HG03045 (cell line): ENCODE measurements around the gene MAPK4.
"Not testable (repeated sequence)": the region's sequence is repeated elsewhere in the genome, so short reads cannot be mapped to it uniquely, and the experiment has no call there.

Experiments used
- ATAC-seq: cut with Tn5 transposase; IDR thresholded peaks from one replicate; pipeline ENCODE4 v1.9.1; 2021; ENCODE audit warnings: mild to moderate bottlenecking, moderate library complexity; ENCODE audit not compliant: unreplicated experiment

MAPK4 gene

DNA sequence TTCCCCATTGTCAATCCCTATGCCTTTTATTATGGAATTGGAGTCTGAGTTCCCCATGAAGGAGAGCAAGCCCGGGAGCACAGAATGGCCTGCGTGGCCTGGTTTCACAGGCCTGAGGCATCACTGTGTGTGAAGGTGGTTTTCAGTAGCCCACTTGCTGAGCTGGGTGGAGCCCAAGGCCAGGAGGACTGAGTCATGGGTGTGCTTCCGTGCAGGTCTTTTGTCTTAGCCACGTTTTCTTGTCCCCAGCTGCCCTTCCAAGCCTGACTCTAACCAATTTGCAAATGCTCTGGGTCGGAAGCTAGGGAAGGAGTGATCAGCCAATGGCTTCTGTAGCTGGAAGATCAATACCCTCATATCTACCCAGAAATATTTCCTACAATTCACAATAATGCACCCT, 119.2 kb downstream of the MAPK4 start:
- no peak for ATAC-seq

DNA sequence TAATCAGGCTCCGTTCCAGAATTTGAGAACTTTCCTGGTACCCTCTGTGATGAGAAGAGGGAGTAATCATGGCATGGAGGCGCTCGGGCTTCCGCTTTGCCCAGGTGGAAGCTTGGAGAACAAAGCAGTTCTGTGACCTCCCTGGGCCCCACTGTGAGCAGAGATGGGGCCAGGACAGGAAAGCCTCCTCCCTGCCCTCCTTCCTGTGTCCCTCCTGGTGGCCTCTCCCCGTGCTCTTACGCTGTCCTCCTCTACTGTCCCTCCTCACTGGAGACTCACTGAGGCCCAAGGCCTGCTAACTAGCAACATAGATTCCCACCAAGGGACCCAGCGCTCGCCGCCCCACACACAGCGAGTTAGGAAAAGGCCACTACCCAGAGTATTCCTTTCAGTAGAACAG, 119.8 kb downstream of the MAPK4 start:
- no peak for ATAC-seq

DNA sequence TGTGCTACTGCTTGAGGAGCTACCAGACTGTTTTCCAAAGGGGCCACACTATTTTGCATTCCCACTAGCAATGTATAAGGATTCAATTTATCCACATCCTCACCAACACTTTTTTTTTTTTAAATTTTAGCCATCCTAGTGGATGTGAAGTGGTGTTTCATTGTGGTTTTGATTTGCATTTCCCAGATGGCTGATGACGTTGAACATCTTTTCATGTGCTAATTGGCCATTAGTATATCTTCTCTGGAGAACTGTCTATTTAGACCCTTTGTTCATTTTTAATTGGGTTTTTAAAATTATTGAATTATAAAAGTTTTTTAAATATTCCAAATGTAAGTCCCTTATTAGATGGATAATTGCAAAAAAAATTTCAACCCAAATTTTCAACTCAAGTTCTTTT, 121.1 kb downstream of the MAPK4 start:
- no peak for ATAC-seq

DNA sequence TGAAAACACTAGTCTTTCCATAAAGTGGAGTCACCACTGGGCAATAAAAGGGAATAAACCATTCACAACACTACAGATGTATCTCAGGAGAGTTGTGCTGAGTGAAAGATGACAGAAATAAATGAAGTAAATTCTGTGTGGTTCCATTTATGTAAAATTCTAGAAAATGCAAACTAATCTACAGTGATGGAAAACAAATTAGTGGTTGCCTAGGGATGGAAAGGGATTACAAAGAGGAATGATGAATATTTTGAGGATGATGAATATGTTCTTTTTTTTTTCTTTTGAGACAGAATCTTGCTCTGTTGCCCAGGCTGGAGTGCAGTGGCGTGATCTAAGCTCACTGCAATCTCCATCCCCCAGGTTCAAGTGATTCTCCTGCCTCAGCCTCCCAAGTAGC, 123.0 kb downstream of the MAPK4 start:
- ATAC-seq, result no peak

DNA sequence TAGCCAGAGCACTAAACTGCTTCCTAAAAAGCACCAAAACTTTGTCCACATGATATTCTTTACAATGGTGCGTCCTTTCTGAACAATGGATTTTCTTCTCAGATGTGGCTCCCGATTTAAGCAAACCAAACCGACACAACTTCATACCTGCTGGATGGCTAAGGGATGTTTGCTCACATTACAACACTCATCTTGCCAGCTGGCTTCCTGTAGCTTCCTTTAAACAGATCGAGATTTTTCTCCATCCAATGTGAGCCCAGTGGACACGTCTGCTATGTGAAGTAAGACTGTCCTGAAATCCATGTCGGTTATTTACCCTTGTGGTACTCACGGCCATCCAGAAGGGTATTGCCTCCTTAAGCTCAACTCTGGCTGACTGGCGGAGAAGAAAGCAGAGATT, 126.5 kb downstream of the MAPK4 start:
- ATAC-seq, result no peak

DNA sequence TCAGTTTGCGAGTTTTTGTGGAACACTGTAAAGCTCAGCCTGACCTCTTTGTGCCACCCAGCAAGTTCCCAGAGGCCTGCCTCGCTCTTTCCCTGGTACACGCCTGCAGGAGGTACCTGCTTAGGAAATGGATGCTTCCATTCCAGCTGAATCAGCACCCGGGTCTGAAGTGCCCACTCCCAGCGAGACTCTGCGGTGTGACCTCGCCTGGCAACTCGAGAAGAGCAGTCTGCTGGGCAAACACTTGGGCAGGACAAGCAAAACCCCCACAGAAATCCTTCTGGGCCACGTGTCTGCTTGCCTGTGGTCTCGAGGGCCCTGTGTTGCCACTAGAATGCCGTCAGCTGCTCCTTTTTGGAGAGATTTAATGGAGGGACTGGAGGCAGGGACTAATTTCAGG, 127.6 kb downstream of the MAPK4 start:
- ATAC-seq, result no peak

DNA sequence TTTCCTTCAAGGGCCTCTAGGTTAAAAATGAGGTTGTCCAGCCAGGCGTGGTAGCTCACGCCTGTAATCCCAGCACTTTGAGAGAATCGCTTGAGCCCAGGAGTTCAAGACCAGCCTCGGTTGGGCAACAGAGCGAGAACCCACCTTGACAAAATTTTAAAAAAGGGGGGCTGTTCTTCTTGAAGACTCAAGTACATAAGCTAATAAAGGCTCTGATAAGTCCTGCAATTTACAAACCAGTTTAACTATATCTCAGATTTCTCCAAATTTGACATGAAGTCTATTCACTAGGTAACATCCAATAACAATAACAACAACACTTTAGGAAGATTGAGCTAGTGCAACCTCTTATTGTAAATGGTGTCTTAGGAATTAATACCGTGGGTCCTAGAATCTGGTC, 129.7 kb downstream of the MAPK4 start:
- no peak for ATAC-seq

DNA sequence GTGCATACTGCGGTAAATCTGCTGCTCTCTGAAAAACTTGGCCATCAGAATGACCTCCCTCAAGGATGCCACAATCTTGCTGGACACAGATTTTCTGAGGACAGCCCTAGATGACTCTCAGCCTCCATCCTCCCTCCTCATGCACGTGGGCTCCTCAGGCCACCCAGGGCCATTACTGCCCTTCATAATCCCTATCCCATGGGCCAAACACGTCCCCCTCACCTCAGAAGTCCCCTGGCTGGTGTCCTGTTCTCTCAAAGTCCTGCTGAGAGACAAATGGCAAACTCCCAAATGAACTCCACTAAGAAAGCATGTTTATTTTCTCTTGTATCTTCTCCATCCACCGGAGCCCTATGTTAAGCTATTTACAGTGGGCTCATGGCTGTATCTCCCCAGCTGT, 134.3 kb downstream of the MAPK4 start:
- no peak for ATAC-seq

DNA sequence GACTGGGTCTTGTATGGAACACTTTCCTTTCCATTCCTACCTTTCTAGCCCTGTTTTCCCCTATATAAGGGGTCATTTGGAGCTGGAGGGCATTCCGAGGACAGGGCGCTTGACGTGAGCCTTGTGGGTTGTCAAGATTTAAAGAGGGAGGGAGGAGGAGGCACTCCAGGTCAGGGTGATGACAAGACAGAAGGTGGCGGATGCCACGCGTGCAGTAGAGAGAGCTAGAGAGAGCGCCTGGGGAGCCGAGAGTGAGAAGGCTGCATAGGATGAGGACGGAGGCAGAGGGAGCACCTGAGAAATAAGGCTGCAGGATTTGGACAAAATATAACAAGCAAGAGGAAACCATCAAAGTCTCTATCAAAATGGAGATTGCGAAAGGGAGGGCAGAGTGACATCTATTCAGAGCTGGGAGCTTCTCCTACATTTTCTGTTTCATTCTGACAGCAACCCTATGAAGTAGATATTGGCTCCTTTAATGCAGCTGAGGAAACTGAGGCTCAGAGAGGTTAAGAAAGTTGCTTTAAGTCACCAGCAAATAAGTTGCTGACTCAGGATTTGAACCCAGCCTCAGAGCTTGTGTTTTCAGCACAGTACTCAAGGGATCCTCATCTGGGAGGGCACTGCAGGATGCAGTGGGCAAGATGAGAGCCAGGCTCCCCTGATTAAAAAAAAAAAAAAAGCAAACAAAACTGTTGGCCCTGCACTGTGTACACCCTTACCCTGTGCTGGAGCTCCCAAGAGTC, 135.7 kb downstream of the MAPK4 start:
- no peak for ATAC-seq

DNA sequence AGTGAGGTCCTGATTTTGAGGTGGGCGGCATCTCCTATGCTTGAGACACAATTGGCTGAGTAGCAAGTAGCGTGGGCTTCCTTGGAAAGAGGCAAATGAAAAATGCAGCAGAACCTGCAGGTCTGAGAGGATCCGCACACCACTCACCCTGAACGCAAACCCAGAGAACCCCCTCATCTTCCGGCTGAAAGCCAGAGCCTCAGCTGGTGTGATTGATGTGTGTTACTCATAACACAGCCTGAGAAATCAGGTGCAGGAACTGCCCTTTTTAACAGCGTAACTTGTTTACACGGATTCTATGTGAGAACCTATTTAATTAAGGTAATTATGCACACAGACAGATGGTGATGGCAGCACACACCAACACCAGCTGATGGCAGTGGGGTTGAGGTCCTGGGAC, 136.5 kb downstream of the MAPK4 start:
- ATAC-seq, result no peak

DNA sequence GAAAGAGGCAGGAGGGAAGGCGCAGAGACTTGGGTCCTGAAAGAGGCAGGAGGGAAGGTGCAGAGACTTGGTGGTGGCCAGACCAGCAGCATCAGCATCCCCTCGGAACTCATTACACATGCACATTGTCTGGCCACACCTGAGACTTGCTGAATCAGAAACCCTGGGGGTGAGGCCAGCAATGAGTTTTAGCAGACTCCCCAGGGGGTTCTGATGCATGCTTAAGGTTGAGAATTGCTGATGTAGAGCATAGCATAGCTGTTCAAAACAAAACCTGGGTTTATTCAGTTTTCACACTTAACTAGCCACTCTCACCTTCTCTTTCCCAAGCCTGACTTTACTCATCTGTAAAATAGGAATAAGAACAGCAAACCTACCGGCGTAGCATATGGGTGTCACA, 137.0 kb downstream of the MAPK4 start:
- ATAC-seq, result no peak

DNA sequence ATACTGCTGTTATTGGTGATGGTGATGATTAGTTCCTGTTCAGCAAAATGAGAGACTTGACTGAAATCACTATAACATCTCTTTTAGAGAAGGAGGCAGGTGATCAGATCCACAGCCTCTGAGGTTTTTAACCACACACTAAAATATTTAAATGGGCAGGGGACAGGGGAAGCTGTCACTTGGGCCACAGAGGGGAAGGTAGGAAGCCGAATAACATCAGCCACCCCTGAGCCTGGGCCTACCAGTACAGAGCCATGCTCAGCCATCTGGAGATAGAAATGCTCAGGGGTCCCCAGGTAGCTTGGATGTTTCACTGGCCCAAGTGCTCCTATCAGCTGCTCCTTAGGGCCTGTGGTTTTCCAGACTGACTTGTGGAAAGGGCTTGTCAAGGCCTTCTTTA, 137.6 kb downstream of the MAPK4 start:
- ATAC-seq, result no peak

DNA sequence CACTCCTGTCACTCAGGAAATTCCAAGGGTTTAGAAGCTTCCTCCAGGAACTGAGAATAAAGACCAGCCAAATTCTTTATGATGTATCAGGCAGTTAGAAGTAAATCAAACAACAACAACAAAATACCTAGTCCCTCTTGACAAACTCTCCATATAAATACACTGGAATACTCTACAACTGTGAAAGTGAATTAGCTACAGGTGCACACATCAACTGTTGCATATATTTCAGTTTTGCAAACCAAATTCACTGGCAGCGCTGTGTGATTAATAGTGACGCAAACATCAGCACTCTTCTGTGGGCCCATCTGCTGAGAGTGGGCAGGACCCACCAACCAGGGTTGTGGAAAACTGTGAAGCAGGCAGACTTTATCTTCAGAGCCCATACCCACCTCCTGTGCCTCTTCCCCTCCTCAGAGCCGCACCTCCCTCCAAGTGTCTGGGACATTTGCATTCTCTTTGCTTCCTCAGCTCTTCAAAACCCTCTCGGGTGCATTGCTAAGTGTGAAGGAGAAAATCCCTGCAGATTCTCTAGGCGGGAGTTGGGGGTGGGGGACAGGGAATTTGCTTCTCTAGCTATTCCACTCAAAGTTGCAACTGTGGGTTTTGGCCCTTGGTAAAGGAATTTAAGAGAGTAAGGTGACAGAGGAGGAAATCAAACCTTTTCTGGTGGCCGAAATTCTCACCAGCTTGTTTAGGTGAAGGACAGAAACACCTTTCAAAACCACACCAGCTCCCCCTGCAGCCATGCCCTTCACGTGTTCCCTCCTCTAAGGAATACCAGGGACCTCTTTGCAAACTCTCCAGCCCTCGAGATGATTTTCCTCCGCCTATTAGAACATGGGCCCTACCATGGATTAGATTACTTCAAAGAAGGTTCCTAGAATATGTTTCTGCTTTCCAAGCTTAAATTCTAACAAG, 140.6 kb downstream of the MAPK4 start:
- no peak for ATAC-seq

DNA sequence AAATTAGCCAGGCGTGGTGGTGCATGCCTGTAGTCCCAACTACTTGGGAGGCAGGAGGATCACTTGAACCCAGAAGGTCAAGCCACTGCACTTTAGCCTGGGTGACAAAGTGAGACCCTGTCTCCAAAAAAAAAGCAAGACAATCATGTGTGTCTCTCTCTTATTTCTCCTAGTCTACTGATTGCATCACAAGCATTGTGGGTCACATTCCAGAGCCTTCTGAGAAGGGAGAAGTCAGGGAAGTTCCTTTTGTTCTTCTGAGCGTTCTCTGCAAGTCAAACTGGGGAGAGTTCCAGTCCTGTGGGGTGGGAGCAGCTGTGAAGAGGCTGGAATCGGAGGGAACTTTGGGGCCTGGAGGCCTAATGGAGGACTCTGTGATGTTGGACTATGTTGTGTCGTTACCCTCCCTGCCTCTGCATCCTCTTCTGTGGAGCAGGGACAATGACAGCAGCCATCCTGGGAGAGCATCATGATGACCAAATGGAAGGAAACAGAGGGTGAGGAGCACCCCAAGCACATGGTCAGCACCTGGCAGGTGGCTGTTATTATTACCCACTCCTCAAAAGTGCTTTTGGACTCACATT, 144.6 kb downstream of the MAPK4 start:
- ATAC-seq, result no peak

DNA sequence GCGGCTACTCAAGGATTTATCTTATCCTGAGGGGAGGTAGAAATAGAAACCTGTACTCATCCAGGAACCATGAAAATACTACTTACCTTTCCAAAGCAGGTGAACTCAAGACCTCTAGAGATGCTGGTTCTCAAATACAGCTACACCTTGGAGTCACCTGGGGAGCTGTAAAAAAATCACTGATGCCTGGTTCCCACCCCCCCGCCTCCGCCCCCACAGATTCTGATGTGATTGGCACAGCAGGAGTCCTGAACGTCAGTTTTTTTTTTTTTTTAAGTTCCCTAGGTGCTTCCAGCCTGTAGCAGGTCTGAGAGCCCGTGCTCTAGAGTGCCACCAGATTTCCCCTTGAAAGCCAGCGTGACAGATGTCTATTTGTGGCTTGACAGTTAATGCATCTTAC, 146.3 kb downstream of the MAPK4 start:
- no peak for ATAC-seq

DNA sequence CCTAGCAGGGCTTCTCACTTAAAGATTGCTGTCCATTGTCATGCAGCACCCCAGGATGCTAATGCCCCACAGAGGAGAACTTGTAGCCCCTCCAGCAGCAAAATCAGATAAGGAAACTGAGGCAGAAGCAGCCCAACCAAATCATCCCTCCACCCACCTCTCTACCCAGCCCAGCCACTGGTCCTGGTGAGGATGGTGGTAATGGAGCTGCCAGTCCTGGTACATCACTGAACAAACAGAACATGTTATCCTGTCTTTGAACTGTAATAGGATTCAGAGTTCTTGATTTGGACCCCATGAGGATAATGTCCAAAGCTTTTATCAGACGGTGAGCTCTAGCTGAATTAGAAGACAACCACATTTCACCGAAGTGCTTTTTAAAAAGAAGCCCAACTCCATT, 146.8 kb downstream of the MAPK4 start:
- ATAC-seq, result no peak

DNA sequence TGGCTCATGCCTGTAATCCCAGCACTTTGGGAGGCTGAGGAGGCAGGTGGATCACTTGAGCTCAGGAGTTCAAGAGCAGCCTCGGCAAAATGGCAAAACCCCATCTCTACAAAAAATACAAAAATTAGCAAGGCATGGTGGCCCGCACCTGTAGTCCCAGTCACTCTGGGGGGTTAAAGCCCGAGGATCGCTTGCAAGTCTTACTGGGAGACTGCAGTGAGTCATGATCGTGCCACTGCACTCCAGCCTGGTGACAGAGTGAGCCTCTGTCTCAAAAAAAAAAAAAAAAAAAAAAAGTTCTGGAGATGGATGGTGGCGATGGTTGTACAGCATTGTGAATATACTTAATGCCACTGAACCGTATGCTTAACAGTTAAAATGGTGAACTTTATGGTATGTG, 147.4 kb downstream of the MAPK4 start:
- not testable (repeated sequence) for ATAC-seq

DNA sequence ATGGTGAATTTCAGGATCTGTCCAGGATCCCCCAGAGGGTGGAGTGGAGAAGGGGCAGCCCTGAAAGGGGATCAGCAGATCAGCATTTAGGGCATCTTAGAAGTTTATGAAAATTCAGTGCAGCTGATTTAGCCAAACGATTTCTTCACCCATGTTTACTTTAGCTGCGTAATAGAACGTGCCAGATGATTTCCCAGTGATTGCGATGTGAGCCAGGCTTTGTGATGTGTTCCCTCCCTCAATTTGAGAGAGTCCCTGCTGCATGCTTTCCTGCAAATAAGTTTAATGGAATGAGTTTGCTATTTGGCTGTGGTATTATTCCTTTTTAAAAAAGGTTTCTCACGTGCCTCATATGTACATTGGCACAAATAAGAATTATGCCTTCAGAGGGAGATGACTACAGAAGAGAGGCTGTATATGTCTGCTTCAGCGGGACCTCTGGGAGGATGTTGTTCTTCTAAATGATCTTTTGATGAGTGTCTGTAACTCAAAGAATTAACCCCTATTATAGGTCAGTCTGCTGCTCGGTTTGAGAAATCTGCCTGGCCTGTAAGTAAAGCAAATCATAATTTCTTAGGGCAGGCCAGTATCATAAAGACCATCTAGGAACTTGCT, 148.1 kb downstream of the MAPK4 start:
- ATAC-seq, result no peak

DNA sequence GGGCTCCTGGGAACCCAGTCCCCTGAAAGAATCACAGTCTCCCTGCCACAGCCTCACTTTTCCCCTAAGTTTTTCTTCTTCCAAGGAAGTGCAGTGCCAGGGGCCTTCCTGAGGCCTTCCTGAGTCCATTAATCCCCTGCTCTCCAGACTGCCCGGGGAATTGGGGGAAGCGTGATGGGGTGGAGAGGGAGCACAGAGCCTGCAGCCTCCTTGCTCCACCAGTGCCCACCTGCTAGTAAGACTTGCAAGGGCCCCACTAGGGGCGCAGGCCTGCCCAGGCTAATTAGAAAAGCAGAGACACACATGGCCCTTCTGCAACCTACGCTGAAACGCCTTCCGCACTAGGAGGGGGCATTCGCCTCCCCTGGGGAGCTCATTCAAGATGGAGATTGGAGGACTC, 149.3 kb downstream of the MAPK4 start:
- no peak for ATAC-seq

DNA sequence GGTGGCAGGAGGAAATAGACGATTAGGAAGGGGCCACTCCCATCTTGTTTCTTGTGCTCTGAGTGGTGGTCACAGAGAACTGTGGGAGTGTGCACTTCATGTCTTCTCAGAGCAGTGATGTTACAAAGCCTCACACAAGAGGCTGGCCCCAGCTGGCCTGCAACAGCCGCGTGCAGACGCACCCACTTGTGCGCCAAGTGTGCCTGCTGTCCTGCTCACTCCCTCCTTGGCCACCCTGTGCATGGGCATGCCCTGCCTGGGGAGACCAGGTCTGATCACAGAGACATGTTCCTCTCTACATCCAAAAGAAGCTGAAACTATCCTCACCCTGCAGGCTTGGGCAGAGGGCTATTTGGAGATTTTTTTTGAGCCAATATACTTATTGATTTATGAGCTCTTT, 151.5 kb downstream of the MAPK4 start:
- ATAC-seq, result no peak

DNA sequence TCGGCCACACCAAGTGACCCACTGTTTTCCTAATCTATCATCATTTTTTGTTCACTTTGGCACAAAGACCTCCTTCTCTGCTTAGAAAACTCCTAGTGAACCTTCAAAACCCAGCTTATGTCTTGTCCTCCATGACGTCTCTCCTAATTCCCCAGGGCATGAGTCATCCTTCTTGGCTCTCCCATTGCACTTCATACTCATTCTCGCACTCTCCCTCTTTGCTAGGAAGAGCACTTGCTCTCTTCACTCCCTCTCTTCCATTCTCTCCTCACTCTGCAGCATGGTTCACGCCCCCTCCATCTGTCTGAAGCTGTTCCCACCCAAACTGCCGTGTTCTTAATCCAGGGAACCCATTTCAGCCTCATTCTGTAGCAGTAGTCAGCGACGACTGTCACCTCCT, 156.0 kb downstream of the MAPK4 start:
- ATAC-seq, result no peak

DNA sequence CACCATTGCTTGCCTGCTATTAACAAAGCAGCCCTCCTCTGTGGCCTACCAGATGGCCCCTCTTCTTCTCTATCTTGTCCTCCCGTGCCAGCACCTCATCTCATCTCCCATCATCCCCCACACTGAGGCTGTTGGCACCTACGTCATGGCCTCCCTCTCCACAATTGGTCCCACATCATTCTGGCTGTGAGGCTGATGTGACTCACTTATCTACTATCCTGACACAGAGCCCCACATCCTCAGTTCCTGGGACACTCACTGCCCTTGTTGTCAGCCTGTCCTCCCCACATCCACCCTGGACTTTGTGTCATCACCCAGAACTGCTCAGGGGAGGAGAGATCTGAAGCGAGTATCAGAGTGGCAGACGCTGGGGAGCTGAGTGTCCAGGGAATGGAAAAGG, 157.0 kb downstream of the MAPK4 start:
- ATAC-seq, result no peak
